OCI-LY1 (cell line): ENCODE measurements around the gene ZNF593.
A peak's percentile ranks its signal among the peaks of the same experiment; 100 is the strongest.

Source experiments
- H2AFZ ChIP-seq: fragments of 200-600 bp; sonication (generic), shearing (Covaris generic); 2 replicates; pipeline ENCODE4 v1.6.0; 2014; ENCODE audit warnings: antibody characterized with exemption, mild to moderate bottlenecking, low read length
- H3F3A ChIP-seq: fragments of 200-600 bp; sonication (generic), shearing (Covaris generic); 2 replicates; pipeline ENCODE4 v1.6.0; 2014; ENCODE audit warnings: mild to moderate bottlenecking, antibody characterized with exemption, low read length, moderate library complexity; ENCODE audit not compliant: insufficient read depth
- H3K27ac ChIP-seq: fragments of 200-600 bp; sonication (generic); 2 replicates; pipeline ENCODE4 v1.5.1; 2014; ENCODE audit warnings: low read length, mixed run types, mild to moderate bottlenecking, low read depth; ENCODE audit not compliant: poor library complexity, severe bottlenecking
- H3K27me3 ChIP-seq: fragments of 200-600 bp; sonication (generic); 2 replicates; pipeline ENCODE4 v1.6.0; 2014; ENCODE audit warnings: antibody characterized with exemption, mild to moderate bottlenecking, low read length, moderate library complexity; ENCODE audit not compliant: insufficient read depth
- H3K36me3 ChIP-seq: fragments of 200-600 bp; sonication (generic); 2 replicates; pipeline ENCODE4 v1.6.1; 2014; ENCODE audit warnings: mild to moderate bottlenecking, antibody characterized with exemption, low read length, moderate library complexity, mixed read lengths; ENCODE audit not compliant: insufficient read depth
- H3K4me1 ChIP-seq: fragments of 200-600 bp; sonication (generic); 2 replicates; pipeline ENCODE4 v1.5.1; 2014; ENCODE audit warnings: mild to moderate bottlenecking, low read length, moderate library complexity; ENCODE audit not compliant: insufficient read depth, severe bottlenecking
- H3K4me2 ChIP-seq: fragments of 200-600 bp; sonication (generic), shearing (Covaris generic); 2 replicates; pipeline ENCODE4 v1.6.1; 2014; ENCODE audit warnings: low read length
- H3K4me3 ChIP-seq: fragments of 200-600 bp; sonication (generic); 2 replicates; pipeline ENCODE4 v1.5.1; 2014; ENCODE audit warnings: low read length, low read depth, mild to moderate bottlenecking, mixed read lengths; ENCODE audit not compliant: poor library complexity, severe bottlenecking
- H3K79me2 ChIP-seq: fragments of 200-600 bp; shearing (Covaris generic); 2 replicates; pipeline ENCODE4 v1.6.1; 2016; ENCODE audit warnings: mixed run types, low read length, mixed read lengths; ENCODE audit not compliant: insufficient read depth
- H3K9ac ChIP-seq: fragments of 200-600 bp; sonication (generic), shearing (Covaris generic); 2 replicates; pipeline ENCODE4 v1.6.1; 2014; ENCODE audit warnings: mild to moderate bottlenecking, low read length, mixed read lengths
- H3K9me2 ChIP-seq: fragments of 200-600 bp; sonication (generic), shearing (Covaris generic); 2 replicates; pipeline ENCODE4 v1.6.1; 2014; ENCODE audit warnings: low read depth, mild to moderate bottlenecking, low read length, mixed read lengths
- H3K9me3 ChIP-seq: fragments of 200-600 bp; shearing (Covaris generic); 2 replicates; pipeline ENCODE4 v1.6.1; 2014; ENCODE audit warnings: low read length, mixed read lengths
- H4K20me1 ChIP-seq: fragments of 200-600 bp; sonication (generic), shearing (Covaris generic); 2 replicates; pipeline ENCODE4 v1.6.0; 2016; ENCODE audit warnings: mild to moderate bottlenecking, low read length; ENCODE audit not compliant: insufficient read depth
- EZH2 ChIP-seq: fragments of 200-600 bp; sonication (generic), shearing (Covaris generic); IDR thresholded peaks from 2 replicates; pipeline ENCODE4 v1.8.0; 2017; ENCODE audit warnings: borderline replicate concordance, mixed run types, mild to moderate bottlenecking, antibody characterized with exemption, low read length, moderate library complexity, mixed read lengths
- TF ChIP-seq, protein P1 (sequence below): fragments of 200-600 bp; sonication (generic), shearing (Covaris generic); IDR thresholded peaks from 2 replicates; pipeline ENCODE4 v1.5.1; 2017; ENCODE audit warnings: mild to moderate bottlenecking, antibody characterized with exemption, low read length, moderate library complexity, mixed read lengths

Gene ZNF593

DNA sequence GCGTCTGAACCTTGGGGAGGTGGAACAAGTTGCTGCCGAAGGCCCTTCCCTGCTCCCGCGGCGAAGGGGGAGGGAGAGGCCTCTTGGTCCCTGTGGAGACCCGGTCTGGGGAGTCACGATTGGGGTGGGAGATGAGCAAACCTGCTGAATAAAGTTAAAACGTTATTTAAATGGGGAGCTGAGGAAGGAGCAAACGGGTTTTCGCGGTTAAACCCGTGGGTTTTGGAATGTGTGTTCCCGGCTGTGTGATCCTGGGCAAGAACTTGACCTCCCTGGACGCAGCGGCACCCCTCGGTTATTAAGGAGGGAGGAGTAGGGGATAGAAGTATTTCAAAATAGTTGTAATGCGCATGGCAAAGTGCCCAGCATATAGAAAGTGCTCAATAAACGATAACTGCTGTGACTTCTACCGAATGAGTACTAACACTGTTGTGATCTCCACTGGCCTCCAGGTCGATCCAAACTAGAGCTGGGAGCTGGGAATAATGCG, 7.4 kb upstream of the ZNF593 start:
- no peaks in the 10 kb centered on the region for H3K79me2 ChIP-seq
- TF ChIP-seq, protein P1, sequence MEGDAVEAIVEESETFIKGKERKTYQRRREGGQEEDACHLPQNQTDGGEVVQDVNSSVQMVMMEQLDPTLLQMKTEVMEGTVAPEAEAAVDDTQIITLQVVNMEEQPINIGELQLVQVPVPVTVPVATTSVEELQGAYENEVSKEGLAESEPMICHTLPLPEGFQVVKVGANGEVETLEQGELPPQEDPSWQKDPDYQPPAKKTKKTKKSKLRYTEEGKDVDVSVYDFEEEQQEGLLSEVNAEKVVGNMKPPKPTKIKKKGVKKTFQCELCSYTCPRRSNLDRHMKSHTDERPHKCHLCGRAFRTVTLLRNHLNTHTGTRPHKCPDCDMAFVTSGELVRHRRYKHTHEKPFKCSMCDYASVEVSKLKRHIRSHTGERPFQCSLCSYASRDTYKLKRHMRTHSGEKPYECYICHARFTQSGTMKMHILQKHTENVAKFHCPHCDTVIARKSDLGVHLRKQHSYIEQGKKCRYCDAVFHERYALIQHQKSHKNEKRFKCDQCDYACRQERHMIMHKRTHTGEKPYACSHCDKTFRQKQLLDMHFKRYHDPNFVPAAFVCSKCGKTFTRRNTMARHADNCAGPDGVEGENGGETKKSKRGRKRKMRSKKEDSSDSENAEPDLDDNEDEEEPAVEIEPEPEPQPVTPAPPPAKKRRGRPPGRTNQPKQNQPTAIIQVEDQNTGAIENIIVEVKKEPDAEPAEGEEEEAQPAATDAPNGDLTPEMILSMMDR: no peak
- no peak for TF ChIP-seq EZH2
- no peak overlapping the region for H3K9ac ChIP-seq
- no peaks in the 10 kb centered on the region for H3K9me2 ChIP-seq
- no peaks in the 10 kb centered on the region for H3K36me3 ChIP-seq
- H2AFZ ChIP-seq: no peak overlapping the region
- H3K4me1 ChIP-seq: peaks cover 13% of the 10 kb centered on the region
- H3K27ac ChIP-seq: no peak overlapping the region
- H3K4me2 ChIP-seq: peak overlapping the region; percentile 40; the same call in 1 of the 2 replicates
- peaks cover 7% of the 10 kb centered on the region; the same call in 1 of the 2 replicates for H3K27me3 ChIP-seq
- H4K20me1 ChIP-seq: no peaks in the 10 kb centered on the region
- H3K4me3 ChIP-seq: no peak overlapping the region
- no peaks in the 10 kb centered on the region for H3K9me3 ChIP-seq
- no peaks in the 10 kb centered on the region for H3F3A ChIP-seq

DNA sequence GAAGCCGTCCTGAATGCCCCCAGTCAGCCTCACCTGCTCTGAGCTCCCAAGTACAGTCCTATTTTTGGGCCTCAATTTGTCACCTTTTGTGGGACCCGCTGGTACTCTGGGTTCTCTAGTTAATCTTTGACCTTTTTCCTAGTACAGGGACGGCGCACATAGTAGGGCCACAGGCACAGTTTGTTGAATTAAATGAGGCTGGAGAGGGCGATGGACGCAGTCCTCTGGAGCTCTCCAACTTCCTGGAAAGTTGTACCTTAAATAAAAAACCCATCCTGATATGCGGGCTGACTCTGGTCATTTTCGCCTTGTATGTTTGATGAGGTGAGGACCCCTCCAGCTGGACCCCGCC, 6.0 kb upstream of the ZNF593 start:
- Histone ChIP-seq H3K36me3 (no peaks in the 10 kb centered on the region), H3K79me2 (no peaks in the 10 kb centered on the region), H3K27me3 (peaks cover 7% of the 10 kb centered on the region; the same call in 1 of the 2 replicates), H3K4me2 (peak overlapping the region; percentile 61), H3K4me3 (peak overlapping the region; percentile 49), H2AFZ (no peak overlapping the region), H3K9me2 (no peaks in the 10 kb centered on the region), H3K9me3 (no peaks in the 10 kb centered on the region), H3F3A (no peaks in the 10 kb centered on the region), H3K9ac (no peak overlapping the region), H3K27ac (no peak overlapping the region), H3K4me1 (peaks cover 13% of the 10 kb centered on the region), H4K20me1 (no peaks in the 10 kb centered on the region)
- TF ChIP-seq, protein P1: no peak
- TF ChIP-seq EZH2: no peak

DNA sequence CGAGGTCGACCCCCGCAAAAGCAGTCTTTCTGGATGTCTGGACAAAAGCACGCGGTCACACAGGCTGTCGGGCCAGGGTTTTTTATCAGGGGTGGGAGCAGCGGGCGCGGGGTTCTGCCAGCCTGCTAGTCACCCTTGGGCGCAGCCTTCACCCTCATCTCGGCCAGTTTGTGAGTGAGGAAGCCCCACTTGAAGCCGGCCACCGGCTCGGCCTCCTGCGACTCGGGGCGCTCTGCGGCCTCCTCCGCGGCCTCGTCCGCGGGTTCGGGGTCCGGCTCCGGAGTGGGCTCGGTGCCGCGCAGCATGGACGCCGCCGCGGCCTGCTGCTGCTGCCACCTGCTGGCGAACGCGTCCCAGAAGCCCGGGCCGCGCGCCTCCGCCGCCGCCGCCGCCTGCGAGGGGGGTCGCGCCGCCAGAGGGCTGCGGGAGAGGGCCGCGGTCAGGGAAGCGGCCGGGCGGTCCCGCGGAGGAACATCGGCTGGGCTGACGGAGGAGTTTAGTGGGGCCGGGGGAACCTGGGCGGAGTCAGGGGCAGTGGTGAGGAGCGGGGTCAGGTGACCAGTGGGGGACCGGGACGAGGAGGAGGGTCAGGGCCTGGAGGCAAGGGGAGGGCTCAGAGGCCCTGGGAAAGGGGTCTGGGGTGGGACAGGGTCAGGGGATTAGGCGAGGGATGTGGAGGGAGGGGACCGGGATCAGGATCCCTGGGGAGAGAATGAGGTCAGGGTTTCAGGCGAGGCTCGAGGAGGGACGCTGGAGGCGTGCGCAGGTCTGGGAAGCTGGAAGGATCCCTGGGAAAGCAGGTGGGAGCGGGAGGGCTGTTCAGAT, 5.5 kb upstream of the ZNF593 start:
- Histone ChIP-seq H3K4me2 (peak overlapping the region; percentile 61), H3K27me3 (peaks cover 7% of the 10 kb centered on the region; the same call in 1 of the 2 replicates), H3K4me3 (peak overlapping the region; percentile 49), H3K36me3 (no peaks in the 10 kb centered on the region), H3K4me1 (peaks cover 13% of the 10 kb centered on the region), H3K27ac (no peak overlapping the region), H3K9me2 (no peaks in the 10 kb centered on the region), H3K9me3 (no peaks in the 10 kb centered on the region), H2AFZ (no peak overlapping the region), H3F3A (no peaks in the 10 kb centered on the region), H4K20me1 (no peaks in the 10 kb centered on the region), H3K79me2 (no peaks in the 10 kb centered on the region), H3K9ac (no peak overlapping the region; the same call in 1 of the 2 replicates)
- TF ChIP-seq, protein P1: peak; percentile 55
- TF ChIP-seq EZH2: no peak
